GM18499 (cell line): ENCODE results near the gene MAST1.

ENCODE experiments used
- ATAC-seq: cut with Tn5 transposase; IDR thresholded peaks from one replicate; pipeline ENCODE4 v1.9.1; 2021; ENCODE audit warnings: moderate number of reproducible peaks; ENCODE audit not compliant: insufficient read depth, unreplicated experiment

The MAST1 gene

GRCh38 chr19:12867120-12868099 is 29.1 kb downstream of the MAST1 start:
- no peak for ATAC-seq

DNA sequence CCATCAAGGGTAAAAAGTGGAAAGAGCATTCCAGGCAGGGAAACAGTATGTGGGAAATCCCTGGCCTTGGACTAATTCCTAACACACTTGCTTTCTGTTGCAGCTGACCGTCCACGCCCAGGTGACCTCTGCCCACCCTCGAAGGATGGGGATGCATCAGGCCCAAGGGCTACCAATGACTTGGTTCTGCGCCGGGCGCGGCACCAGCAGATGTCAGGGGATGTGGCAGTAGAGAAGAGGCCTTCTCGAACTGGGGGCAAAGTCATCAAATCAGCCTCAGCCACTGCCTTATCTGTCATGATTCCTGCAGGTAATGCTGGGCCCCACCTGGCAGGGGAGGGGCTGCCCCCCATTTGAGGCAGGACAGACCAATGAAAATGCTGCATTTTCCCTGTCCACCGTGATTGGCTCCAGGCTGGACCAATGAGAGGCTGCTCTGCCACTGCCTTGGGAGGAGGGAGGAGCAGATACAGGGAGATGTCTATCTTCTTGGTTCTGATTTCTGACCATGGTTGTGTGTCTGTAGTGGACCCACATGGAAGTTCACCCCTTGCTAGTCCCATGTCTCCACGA is 30.3 kb downstream of the MAST1 start:
- no peak for ATAC-seq

DNA sequence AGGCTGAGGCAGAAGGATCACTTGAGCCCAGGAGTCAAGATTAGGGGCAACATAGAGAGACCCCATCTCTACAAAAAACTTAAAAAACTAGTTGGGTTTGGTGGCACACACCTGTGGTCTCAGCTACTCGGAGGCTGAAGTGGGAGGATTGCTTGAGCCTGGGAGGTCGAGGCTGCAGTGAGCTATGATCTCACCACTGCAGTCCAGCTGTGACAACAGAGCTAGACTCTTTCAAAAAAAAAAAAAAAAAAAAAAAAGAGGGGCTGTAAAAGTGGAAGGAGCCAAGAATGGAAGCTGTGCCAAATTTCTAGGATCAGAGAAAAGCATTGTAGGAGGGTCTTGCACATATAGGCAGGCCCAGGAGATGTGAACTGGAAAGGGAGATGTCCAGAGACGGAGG is 33.4 kb downstream of the MAST1 start:
- ATAC-seq, result no peak

- no peak for ATAC-seq
Measured at GRCh38 chr19:12872255-12872654, 33.9 kb downstream of the MAST1 start.

- no peak for ATAC-seq
Measured at GRCh38 chr19:12872941-12873890, 34.9 kb downstream of the MAST1 start.

DNA sequence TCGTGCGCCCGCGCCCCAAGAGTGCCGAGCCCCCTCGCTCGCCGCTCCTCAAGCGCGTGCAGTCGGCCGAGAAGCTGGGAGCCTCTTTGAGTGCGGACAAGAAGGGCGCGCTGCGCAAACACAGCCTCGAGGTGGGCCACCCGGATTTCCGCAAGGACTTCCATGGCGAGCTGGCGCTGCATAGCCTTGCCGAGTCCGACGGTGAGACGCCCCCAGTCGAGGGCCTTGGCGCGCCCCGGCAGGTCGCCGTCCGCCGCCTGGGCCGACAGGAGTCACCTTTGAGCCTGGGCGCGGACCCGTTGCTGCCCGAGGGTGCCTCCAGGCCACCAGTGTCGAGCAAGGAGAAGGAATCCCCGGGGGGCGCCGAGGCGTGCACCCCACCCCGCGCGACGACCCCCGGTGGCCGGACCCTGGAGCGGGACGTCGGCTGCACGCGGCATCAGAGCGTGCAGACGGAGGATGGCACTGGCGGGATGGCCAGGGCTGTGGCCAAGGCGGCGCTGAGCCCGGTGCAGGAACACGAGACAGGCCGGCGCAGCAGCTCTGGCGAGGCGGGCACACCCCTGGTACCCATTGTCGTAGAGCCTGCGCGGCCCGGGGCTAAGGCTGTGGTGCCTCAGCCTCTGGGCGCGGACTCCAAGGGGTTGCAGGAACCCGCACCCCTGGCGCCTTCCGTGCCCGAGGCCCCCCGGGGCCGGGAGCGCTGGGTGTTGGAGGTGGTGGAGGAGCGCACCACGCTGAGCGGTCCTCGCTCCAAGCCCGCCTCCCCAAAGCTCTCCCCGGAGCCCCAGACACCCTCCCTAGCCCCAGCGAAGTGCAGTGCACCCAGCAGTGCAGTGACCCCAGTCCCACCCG is 35.8 kb downstream of the MAST1 start:
- ATAC-seq, result no peak

- ATAC-seq, result no peak
Measured at GRCh38 chr19:12875086-12875485, 36.8 kb downstream of the MAST1 start.

GRCh38 chr19:12880551-12881171 is 42.3 kb downstream of the MAST1 start:
- ATAC-seq, result no peak

GRCh38 chr19:12881172-12881808 is 43.0 kb downstream of the MAST1 start, which contains the start of gene DNASE2:
Gene DNASE2 (minus strand): TSS chr19:12881449. CDS start chr19:12881375, 74 bp downstream.
- ATAC-seq, result no peak

- ATAC-seq, result no peak
Measured at GRCh38 chr19:12882589-12882988, 44.3 kb downstream of the MAST1 start.

- no peak for ATAC-seq
Measured at GRCh38 chr19:12884202-12884601, 45.9 kb downstream of the MAST1 start.

DNA sequence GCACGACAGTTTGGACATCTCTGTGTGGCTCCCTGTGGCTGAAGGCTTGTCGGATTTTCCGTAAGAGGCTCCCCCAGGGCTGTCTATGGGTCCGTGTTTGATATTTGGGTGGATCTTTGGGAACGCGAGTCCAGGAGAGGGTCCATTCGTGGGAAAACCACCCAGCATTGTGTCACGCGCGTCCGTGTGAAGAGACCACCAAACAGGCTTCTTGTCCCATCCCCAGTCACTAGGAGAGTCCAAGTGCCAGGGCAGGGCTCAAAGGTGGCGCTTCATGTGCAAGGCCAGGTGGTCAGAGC is 46.3 kb downstream of the MAST1 start:
- no peak for ATAC-seq

- ATAC-seq, result no peak
Measured at GRCh38 chr19:12884926-12885748, 46.8 kb downstream of the MAST1 start.

- no peak for ATAC-seq
Measured at GRCh38 chr19:12885749-12886650, 47.7 kb downstream of the MAST1 start.

GRCh38 chr19:12886651-12886968 is 48.3 kb downstream of the MAST1 start:
- ATAC-seq, result no peak

- ATAC-seq, result no peak
Measured at GRCh38 chr19:12886969-12887747, 48.8 kb downstream of the MAST1 start, which contains the start of gene KLF1. Gene KLF1 (minus strand): TSS chr19:12887201. CDS start chr19:12887140, 61 bp downstream.
